ENCODE data around the gene HLF.

Gene HLF

GRCh38 chr17:55317284-55317683, 52.5 kb downstream of the HLF start:
- no peak for DNase-seq (ENCODE audit: low read depth in 1 of 2, low spot score in 1 of 2)
- no peak overlapping the region for H3K27ac ChIP-seq (replicated peaks)
- no peak overlapping the region for H3K4me3 ChIP-seq (replicated peaks; ENCODE audit: insufficient read depth, low read length)
- H3K27me3 ChIP-seq (ENCODE audit: insufficient read depth, poor library complexity, severe bottlenecking) = no peaks in the 10 kb centered on the region
- TF ChIP-seq SPI1 (IDR thresholded peaks at IDR 0.05; ENCODE audit: borderline replicate concordance, low read depth) = no peak
- no peak for TF ChIP-seq POLR2AphosphoS5 (IDR thresholded peaks at IDR 0.05; ENCODE audit: low read depth)
- no peak for TF ChIP-seq REST (IDR thresholded peaks at IDR 0.05; ENCODE audit: insufficient replicate concordance, low read depth)

- TF ChIP-seq SPI1 (IDR thresholded peaks at IDR 0.05; ENCODE audit: borderline replicate concordance, low read depth) (no peak), CTCF (IDR thresholded peaks at IDR 0.05; ENCODE audit: insufficient read depth, low read length) (no peak)
- Histone ChIP-seq H3K27me3 (ENCODE audit: insufficient read depth, poor library complexity, severe bottlenecking) (no peaks in the 10 kb centered on the region), H3K4me3 (replicated peaks; ENCODE audit: insufficient read depth, low read length) (no peak overlapping the region), H3K27ac (replicated peaks) (no peak overlapping the region)
- no peak for DNase-seq (ENCODE audit: low read depth in 1 of 2, low spot score in 1 of 2)
Measured at GRCh38 chr17:55318081-55318480, 53.3 kb downstream of the HLF start.

- H3K4me3 ChIP-seq (replicated peaks; ENCODE audit: insufficient read depth, low read length) = no peak overlapping the region
- DNase-seq (ENCODE audit: low read depth in 1 of 2, low spot score in 1 of 2) = no peak
- TF ChIP-seq GABPA (IDR thresholded peaks at IDR 0.05; ENCODE audit: low read depth) (no peak), POLR2AphosphoS5 (IDR thresholded peaks at IDR 0.05; ENCODE audit: low read depth) (no peak), REST (IDR thresholded peaks at IDR 0.05; ENCODE audit: insufficient replicate concordance, low read depth) (no peak), SPI1 (IDR thresholded peaks at IDR 0.05; ENCODE audit: borderline replicate concordance, low read depth) (no peak), CTCF (IDR thresholded peaks at IDR 0.05; ENCODE audit: insufficient read depth, low read length) (no peak)
- H3K27me3 ChIP-seq (ENCODE audit: insufficient read depth, poor library complexity, severe bottlenecking) = no peaks in the 10 kb centered on the region
- H3K27ac ChIP-seq (replicated peaks) = no peak overlapping the region
Measured at GRCh38 chr17:55318715-55319487, 54.1 kb downstream of the HLF start.

GRCh38 chr17:55319933-55320593, 55.3 kb downstream of the HLF start:
- Histone ChIP-seq H3K27ac (replicated peaks) (no peak overlapping the region), H3K27me3 (ENCODE audit: insufficient read depth, poor library complexity, severe bottlenecking) (no peaks in the 10 kb centered on the region), H3K4me3 (replicated peaks; ENCODE audit: insufficient read depth, low read length) (no peak overlapping the region)
- DNase-seq (ENCODE audit: low read depth in 1 of 2, low spot score in 1 of 2) = no peak
- TF ChIP-seq REST (IDR thresholded peaks at IDR 0.05; ENCODE audit: insufficient replicate concordance, low read depth) (no peak), CTCF (IDR thresholded peaks at IDR 0.05; ENCODE audit: insufficient read depth, low read length) (no peak), GABPA (IDR thresholded peaks at IDR 0.05; ENCODE audit: low read depth) (no peak), POLR2AphosphoS5 (IDR thresholded peaks at IDR 0.05; ENCODE audit: low read depth) (no peak), SPI1 (IDR thresholded peaks at IDR 0.05; ENCODE audit: borderline replicate concordance, low read depth) (no peak)
